Lung (tissue), 12 donors: ENCODE measurements around the gene FANK1. TPM values are rescaled to one million over a fixed set of nuclear protein-coding genes. Genes with fewer than 3 reads are reported as not detected.
A peak's percentile ranks its signal among the peaks of the same experiment; 100 is the strongest.
"Not testable (repeated sequence)": the region's sequence is repeated elsewhere in the genome, so short reads cannot be mapped to it uniquely, and the experiment has no call there.

Experiments used
- ATAC-seq: fragments of 200-7000 bp; cut with Tn5 transposase; one replicate; pipeline ENCODE4 v1.9.1; 2020; ENCODE audit warnings: moderate number of reproducible peaks; ENCODE audit not compliant: insufficient read depth, low FRiP score
- DNase-seq, 3 donors: peaks; one replicate each; pipeline ENCODE4 v3.0.0-alpha.2; 2013 to 2017
- H3K27ac ChIP-seq, 2 donors: one replicate each; pipeline ENCODE4 v1.5.1; 2013; ENCODE audit warnings: mild to moderate bottlenecking in 2 of 2, moderate library complexity in 2 of 2, control low read depth in 1 of 2, inconsistent platforms in 1 of 2, low read depth in 1 of 2, low read length in 1 of 2
- H3K27me3 ChIP-seq, 3 donors: one replicate each; pipeline ENCODE4 v1.5.1; 2013; ENCODE audit warnings: low read length in 2 of 3; ENCODE audit not compliant: control insufficient read depth in 3 of 3, insufficient read depth in 3 of 3
- H3K36me3 ChIP-seq, 4 donors: one replicate each; pipeline ENCODE4 v1.5.1; 2013; ENCODE audit warnings: low read length in 4 of 4, mild to moderate bottlenecking in 1 of 4, moderate library complexity in 1 of 4; ENCODE audit not compliant: control insufficient read depth in 4 of 4, insufficient read depth in 4 of 4
- H3K4me1 ChIP-seq, 5 donors: one replicate each; pipeline ENCODE4 v1.5.1; 2013; ENCODE audit warnings: low read length in 5 of 5, mild to moderate bottlenecking in 2 of 5, moderate library complexity in 1 of 5; ENCODE audit not compliant: control insufficient read depth in 5 of 5, insufficient read depth in 5 of 5
- H3K4me3 ChIP-seq: one replicate; pipeline ENCODE4 v1.5.1; 2013; ENCODE audit warnings: mild to moderate bottlenecking, control low read depth, moderate library complexity
- H3K9ac ChIP-seq, 2 donors: one replicate each; pipeline ENCODE4 v1.5.1; 2013; ENCODE audit warnings: low read length in 2 of 2, control low read depth in 1 of 2; ENCODE audit not compliant: insufficient read depth in 1 of 2
- H3K9me3 ChIP-seq, 4 donors: one replicate each; pipeline ENCODE4 v1.5.1; 2013; ENCODE audit warnings: low read length in 3 of 4, mild to moderate bottlenecking in 1 of 4, moderate library complexity in 1 of 4; ENCODE audit not compliant: control insufficient read depth in 4 of 4, insufficient read depth in 3 of 4
- CTCF ChIP-seq: IDR thresholded peaks from 2 replicates; pipeline ENCODE4 v1.5.1; 2012; ENCODE audit warnings: mild to moderate bottlenecking; ENCODE audit errors: control extremely low read depth, extremely low read depth
- WGBS, 2 donors: extraction: QIAGEN DNeasy Blood & Tissue Kit; methylation state at CpG; one replicate each; pipeline ENCODE4 v1.1.7; 2013; 5-methylcytosine and 5-hydroxymethylcytosine counted together
- polyA plus RNA-seq, 2 donors: library from polyadenylated mRNA; stranded (reverse); fragments of 200-250 nt; gene quantifications; one replicate each; pipeline ENCODE4 v1.2.1, GENCODE V29; 2013
- total RNA-seq, 2 donors: library from RNA; depleted of rRNA in 1 of 2; stranded (reverse); fragments of >200 nt in 1 of 2; gene quantifications; one replicate each; pipeline ENCODE4 v1.2.1, GENCODE V29; 2014 to 2021
- donor health status: control.
- donor health status: control.
- donor health status: Bipolar disorder and iron deficiency.
- donor health status: healthy.
- donor health status: DM: yes; HTN: yes; CAD: no.

The FANK1 gene
- total and polyA plus RNA-seq, 4 donors: 8.7 to 18.4 (median 13.7) TPM

GRCh38 chr10:125886914-125887512 lies 9.4 kb upstream of the FANK1 start:
- H3K36me3 ChIP-seq: peaks cover 0 to 2% (median 1%) of the 10 kb centered on the region in 4 donors
- no peaks in the 10 kb centered on the region for H3K9me3 ChIP-seq
- no peak for DNase-seq
- no peaks in the 10 kb centered on the region for H3K27me3 ChIP-seq
- no peak for ATAC-seq
- H3K9ac ChIP-seq: no peak overlapping the region
- no peak for TF ChIP-seq CTCF
- no peak overlapping the region for H3K27ac ChIP-seq
- no peak overlapping the region for H3K4me3 ChIP-seq
- WGBS, 2 donors: 84 to 91% methylated on average over 3 of the region's 3 CpGs
- H3K4me1 ChIP-seq: peaks cover 0 to 12% (median 0%) of the 10 kb centered on the region in 5 donors

DNA sequence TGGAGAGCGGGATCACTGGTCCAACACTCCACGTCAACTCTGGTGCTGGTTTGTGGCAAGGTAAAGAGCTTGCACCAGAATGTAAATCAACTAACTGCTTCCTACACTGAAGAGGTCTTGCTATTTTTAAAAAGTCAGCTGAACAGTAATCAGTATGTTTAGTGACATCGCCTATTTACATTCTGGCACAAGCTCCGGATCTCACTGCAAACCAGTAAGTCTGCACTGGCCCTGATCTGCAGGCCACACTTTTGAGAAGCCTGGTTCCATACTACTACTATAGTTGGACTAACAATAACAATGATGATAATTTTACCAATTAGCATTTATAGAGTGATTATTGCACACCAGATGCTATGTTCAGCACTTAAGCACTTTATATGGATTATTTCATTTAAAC lies 6.9 kb upstream of the FANK1 start:
- ATAC-seq: not testable (repeated sequence)
- WGBS, 2 donors: 70 to 92% methylated on average over 4 of the region's 4 CpGs

GRCh38 chr10:125892402-125892801 lies 4.0 kb upstream of the FANK1 start:
- H3K36me3 ChIP-seq, DNase-seq, H3K4me3 ChIP-seq, ATAC-seq, H3K27ac ChIP-seq, H3K9ac ChIP-seq, H3K9me3 ChIP-seq, H3K27me3 ChIP-seq: not testable (repeated sequence)
- WGBS, 2 donors: 67 to 78% methylated on average over 5 of the region's 5 CpGs
- H3K4me1 ChIP-seq: peaks cover 0 to 13% (median 0%) of the 10 kb centered on the region in 5 donors

More for the DNA sequence above, 6.9 kb upstream of the FANK1 start:
- peaks cover 0 to 17% (median 0%) of the 10 kb centered on the region in 5 donors for H3K4me1 ChIP-seq
- H3K4me3 ChIP-seq, H3K36me3 ChIP-seq, H3K27ac ChIP-seq, H3K9ac ChIP-seq, DNase-seq, H3K9me3 ChIP-seq, H3K27me3 ChIP-seq: not testable (repeated sequence)

DNA sequence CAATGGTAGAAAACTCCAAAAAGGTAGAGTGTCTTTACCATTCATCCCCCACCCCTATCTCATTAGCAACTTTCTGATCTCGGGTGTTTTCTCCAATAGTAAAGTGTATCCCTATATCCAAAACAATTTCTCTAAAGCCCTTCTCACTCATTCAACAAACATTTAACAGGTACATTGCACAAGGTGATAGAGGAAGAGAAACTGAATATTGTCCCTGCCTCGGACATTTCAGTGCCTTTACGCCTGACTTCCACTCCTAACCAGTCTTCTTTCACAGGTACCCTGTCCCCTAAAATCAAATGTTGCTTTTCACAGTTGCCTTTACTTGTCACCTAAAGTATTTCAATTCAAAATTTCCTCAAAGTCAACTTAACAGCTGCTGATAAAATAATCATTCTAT lies 2.2 kb upstream of the FANK1 start:
- H3K9me3 ChIP-seq, ATAC-seq, H3K4me3 ChIP-seq, H3K27me3 ChIP-seq, DNase-seq, H3K9ac ChIP-seq, H3K27ac ChIP-seq, H3K36me3 ChIP-seq: not testable (repeated sequence)
- peaks cover 0 to 10% (median 0%) of the 10 kb centered on the region in 5 donors for H3K4me1 ChIP-seq
- 65 to 84% methylated on average over 3 of the region's 3 CpGs for WGBS, 2 donors

- Histone ChIP-seq H3K27ac (peak overlapping the region; percentile 71 to 75), H3K4me1 (peaks cover 0 to 10% (median 0%) of the 10 kb centered on the region in 5 donors), H3K4me3 (peak overlapping the region; percentile 60), H3K9ac (peak overlapping the region; percentile 46 to 71)
- H3K9me3 ChIP-seq, H3K27me3 ChIP-seq, H3K36me3 ChIP-seq: not testable (repeated sequence)
- ATAC-seq (peak; percentile 73), DNase-seq (peak; percentile 73 to 80 (median 76))
- 29 to 33% methylated on average over 50 of the region's 50 CpGs for WGBS, 2 donors
Observed at GRCh38 chr10:125895130-125896087, 955 bp upstream of the FANK1 start.

DNA sequence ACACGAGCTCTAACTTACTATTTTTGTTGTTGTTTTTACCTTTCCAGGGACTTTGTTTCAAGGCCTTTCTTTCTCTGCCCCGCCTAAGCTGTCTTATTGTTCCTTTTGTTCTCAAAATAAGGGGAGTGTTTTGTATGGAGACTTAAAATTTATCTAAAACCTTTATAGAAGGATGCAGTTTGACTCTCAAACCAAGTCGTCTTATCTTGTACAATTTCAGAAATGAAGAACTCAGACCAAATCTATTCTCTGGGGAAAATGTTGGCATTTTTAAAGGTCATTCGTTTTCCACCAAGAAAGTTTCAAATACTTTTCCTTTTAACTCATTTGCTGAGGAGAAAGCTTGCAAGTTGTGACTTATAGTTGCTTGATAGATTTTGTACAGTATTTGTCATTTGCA lies 953 bp downstream of the FANK1 start:
- ATAC-seq, H3K4me3 ChIP-seq, DNase-seq, H3K4me1 ChIP-seq, H3K27me3 ChIP-seq, H3K36me3 ChIP-seq, H3K27ac ChIP-seq, H3K9ac ChIP-seq, H3K9me3 ChIP-seq: not testable (repeated sequence)
- WGBS, 2 donors: 43 to 46% methylated on average over 4 of the region's 4 CpGs

GRCh38 chr10:125900963-125901362 lies 4.6 kb downstream of the FANK1 start:
- not testable (repeated sequence) for H3K4me3 ChIP-seq, DNase-seq, H3K36me3 ChIP-seq, H3K27me3 ChIP-seq, H3K9ac ChIP-seq, ATAC-seq, H3K9me3 ChIP-seq, H3K27ac ChIP-seq, H3K4me1 ChIP-seq
- WGBS, 2 donors: 73 to 90% methylated on average over 3 of the region's 3 CpGs
